GM15510 (cell line): Measurements from ENCODE around the gene TIMM22.

Experiments used
- POLR2A ChIP-seq: IDR thresholded peaks from 3 replicates; pipeline ENCODE4 v1.6.1; 2011; ENCODE audit warnings: borderline replicate concordance; ENCODE audit not compliant: insufficient read length; ENCODE audit errors: extremely low read depth

Gene TIMM22

DNA sequence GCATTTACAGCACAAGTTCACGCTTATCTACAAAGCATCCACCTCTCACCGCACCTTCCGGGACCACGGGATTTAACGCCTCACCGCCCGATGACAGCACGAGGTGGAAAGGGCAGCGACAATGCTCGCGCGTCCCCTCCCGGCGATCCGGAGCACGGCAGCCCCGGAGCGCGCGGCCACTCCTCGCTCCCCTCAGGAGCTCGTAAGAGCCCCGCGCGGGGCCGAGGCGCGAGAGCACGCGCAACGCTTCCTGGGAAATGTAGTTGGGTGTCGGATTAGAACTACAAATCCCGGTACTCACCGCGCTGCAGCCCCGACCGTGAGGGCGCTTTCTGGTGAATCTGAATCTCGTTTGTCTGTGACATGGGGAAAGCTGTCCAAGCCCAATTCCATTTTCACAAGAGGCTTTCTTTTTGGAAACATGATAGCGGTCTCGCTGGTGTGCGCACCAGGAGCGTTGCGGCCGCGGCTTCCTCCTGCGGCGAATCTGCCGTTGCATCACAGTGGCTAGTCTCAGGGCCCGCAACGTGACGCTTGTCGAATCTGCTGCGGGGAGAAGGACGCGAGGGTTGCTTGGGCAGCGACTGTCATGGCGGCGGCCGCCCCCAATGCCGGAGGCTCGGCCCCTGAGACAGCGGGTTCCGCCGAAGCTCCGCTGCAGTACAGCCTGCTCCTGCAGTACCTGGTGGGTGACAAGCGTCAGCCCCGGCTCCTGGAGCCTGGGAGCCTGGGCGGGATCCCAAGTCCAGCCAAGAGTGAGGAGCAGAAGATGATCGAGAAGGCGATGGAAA, at the start of gene TIMM22:
TSS of gene TIMM22 (plus strand) at position 576 of the 791 bp plus-strand sequence. CDS start at position 590, 14 bp downstream.
- peak; percentile 92 for TF ChIP-seq POLR2A

DNA sequence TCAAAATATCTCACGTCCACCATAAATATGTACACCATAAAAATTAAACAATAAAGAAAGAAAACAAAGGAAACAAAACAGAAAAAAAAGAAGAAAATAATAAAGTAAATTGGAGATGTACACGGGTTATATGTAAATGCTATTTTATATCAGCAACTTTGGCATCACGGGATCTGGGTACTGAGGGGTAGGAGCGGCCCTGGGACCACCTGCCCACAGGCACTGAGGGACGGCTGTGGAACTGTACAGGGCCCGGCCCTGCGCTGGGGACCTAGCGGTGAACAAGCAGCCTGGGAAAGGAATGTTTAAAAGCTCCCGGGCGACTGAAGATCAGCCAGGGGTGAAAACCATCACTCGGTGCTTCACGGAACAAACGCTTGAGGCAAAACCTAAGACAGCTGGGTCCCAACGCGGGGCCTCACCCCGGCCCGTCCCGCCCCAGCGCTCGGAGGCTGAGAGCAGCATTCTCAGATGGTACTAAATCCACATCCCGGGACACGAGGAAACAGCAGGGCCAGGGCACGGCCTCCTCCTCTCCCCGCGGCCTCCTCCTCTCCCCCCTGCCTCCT, 48.6 kb upstream of the TIMM22 start:
- no peak for TF ChIP-seq POLR2A

DNA sequence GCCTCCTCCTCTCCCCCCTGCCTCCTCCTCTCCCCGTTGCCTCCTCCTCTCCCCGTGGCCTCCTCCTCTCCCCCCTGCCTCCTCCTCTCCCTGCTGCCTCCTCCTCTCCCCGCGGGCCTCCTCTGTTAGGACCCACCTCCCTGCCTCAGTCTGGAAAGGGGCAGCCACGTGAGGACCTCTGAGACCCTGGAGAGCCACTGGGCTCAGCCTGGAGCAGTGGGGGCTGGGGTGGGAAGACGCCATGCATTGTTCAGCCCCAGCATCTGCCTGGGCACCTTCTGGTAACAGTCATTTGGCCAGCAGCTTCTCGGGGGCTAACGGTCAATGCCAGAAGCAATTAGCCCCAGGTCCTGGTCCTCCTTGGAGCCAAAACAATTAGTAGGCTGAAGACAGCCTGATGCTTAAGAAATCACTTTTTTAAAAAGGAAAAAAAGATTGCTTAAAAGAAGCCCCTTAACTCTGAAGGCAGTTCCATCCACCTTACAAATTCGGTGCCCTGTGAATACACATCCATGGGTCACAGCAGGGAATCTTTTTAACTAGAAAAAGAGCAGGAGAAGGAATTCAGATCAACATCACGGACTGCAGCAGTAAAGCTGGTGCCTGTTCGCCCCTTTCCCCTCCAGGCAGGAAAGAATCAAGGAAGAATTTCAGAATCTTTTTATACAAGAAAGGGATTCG, 47.2 kb upstream of the TIMM22 start:
- no peak for TF ChIP-seq POLR2A

DNA sequence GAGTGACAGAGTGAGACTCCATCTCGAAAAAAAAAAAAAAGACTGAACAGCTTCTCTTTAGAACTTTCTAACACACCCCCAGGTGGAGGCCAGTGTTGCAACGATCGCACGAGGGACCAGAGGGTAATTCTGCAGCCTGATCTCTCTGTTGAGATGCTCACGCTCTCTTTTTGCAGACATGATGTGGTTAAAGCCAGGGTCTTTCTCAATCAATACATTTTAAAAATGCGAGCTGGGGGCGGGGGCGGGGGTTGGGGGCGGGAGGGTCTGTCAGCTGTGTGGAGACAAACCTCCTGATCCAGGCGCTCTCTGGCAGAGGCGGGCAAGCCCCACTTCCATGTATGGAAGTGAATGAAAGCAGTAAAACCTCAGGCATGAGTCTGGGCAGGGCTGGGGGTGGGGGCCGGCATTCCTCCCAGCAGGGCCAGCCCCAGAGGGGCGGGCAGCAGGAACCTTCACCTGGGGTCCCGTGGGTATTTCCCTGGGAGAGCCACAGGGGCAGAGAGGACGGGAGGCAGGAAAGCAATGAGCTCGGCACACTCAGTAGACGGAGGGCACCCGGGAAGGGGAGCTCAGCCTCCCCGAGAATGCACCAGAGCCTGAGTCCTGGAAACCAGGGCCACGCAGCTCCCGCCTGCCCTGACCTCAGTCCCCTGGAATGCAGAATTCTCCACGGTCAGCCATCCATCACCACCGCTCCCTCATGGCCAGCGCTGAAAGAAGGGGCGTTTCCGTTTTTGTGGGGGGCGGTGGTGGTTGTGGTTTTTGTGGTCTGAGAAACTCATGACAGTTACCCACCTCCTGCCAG, 45.4 kb upstream of the TIMM22 start:
- no peak for TF ChIP-seq POLR2A

DNA sequence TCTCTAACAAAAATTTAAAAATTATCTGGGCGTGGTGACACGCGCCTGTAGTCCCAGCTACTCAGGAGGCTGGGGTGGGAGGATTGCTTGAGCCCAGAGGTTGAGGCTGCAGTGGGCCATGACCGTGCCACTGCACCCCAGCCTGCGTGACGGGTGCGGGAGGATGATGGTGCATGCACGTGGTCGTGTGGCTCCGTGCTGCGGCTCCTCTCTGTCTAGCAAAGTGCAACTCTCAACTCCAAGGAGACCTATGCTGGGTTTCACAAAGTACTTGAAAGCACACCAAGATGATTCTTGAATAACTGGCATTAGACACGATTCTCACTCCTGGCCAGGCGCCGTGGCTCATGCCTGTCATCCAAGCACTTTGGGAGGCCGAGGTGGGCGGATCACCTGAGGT, 43.2 kb upstream of the TIMM22 start:
- TF ChIP-seq POLR2A, result no peak

DNA sequence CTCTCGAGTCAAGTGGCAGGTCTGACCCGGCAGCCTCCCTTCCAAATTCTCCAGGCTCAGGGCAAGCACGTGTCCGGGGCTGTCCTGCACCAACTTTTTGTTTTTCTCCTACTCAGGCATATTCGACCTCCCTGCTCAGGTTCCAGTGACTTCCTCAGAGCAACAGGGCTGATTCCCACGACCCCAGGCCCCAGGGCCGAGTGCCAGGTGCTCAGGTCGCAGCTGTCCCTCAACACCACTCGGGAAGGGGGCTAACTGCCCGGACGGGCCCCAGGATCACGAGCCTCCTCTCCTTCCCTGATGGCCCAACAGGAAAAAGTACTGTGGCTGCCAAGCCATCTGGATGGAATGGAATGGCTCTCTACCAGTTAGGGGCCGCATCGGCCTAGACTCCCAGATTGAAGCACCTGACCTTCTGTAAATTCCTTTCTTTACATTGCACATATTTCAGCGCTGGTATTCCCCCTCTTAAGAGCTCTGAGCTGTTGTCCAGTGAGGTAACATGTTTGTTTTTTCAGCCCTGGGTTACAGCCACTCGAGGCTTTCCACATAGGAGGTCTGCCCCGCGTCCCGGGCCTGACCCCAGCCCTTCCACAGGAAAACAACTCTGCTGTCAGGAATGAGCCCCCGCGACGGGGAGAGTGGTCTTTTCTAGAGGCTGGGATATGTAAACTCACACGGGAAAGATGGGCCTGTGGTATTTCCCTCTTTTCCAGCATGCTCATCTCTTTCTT, 42.3 kb upstream of the TIMM22 start:
- no peak for TF ChIP-seq POLR2A

DNA sequence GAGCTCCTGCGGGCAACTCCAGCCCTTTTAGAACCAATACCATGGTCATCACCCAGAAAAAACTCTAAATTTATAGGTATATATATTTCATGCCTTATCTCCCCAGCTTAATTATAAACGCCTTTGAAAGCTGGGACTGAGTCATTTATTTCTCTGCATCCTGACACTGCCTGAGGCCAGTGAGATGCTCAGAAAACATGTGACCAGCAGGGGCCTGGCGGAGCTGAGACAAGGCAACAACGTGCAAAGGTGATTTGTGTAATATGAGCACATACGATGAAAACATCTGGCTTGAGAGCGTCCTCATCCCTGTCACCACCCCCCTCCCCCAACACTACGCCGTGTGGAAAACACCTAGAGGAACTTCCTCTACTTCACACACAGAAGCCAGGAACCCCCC, 40.0 kb upstream of the TIMM22 start:
- TF ChIP-seq POLR2A, result no peak

DNA sequence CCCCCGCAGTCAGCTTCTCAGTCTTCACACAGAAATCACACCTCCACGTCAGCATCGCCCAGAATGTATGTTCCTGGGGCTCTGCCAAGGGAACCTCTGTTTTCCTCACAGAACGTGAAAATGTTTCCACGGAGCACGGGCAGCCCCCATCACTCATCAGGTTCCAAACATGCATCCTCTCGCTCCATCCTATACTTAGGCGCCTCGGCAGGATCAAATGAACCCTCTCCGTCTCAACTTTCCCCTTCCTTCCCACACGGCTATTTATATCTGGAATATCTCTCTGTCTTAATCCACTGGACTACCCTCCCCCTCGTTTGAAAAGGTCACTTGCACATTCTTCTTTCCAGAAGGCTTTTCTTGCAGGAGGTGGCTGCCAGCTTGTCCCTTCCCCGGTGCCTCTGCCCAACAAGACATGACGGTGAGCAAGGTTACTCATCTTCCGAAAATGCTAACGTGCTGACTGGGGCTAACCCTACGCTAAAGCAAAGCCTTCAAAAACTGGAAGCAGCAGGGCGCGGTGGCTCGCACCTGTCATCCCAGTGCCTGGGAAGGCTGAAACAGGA, 39.0 kb upstream of the TIMM22 start:
- TF ChIP-seq POLR2A, result no peak

DNA sequence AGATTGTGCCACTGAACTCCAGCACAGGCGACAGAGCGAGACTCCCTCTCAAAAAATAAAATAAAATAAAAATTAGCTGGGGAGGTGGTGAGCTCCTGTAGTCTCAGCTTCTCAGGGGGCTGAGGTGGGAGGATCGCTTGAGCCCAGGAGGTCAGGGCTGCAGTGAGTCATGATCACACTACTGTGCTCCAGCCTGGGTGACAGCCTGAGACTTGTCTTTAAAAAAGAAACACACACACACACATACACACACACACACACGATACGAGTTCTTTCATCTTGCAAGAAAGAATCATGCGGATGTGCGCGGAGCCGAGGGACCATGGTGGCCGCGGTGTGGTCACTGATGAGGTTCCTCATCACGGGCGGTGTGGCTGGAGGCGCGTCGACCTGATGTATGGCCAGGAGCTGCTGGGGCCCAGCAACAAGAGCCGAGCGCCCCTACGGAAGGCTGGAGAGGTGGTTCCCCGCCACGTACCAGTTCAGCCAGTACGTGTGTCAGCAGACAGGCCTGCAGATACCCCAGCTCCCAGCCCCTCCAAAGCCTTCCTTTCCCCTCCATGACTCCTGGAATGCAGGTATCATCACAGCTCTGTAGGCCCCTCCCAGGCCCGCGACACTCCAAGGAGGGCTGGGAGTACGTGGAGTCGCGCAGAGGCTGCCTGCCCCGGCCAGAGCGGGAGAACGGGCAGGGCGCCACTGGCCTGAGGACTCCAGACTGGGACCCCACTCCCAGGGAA, 38.0 kb upstream of the TIMM22 start:
- TF ChIP-seq POLR2A, result no peak

DNA sequence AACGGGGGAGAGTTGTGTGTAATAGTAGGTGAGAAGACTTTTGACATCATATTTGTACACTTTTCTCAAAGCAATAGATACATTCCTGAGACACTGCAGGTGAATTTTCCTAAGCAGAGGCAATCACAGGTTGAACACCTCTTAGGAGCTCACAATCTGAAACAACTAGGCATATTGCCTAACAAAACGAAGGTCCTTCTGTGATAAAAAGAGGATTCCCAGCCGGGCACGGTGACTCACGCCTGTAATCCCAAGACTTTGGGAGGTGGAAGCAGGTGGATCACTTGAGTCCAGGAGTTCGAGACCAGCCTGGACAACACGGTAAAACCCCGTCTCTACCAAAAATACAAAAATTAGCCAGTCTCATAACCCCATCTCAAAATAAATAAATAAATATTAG, 34.8 kb upstream of the TIMM22 start:
- no peak for TF ChIP-seq POLR2A

DNA sequence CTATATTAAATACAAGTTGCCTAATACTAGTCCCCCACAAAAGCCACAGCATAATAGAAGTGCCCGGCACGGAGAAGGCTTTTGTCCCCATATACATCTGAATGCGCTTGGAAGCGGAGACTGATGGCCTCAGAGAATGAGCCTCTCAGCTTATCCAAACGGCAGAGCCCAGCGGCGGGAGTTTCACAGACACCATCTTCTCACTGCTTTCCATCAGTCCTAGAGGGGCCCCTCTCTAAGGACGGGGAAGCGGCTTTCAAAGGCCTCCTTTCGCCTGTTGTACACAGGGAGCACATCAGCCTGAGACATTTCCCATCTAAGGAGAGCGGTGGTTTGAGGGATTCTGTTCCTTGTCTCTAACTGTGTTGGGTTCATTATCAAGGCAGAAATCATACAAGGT, 34.3 kb upstream of the TIMM22 start:
- TF ChIP-seq POLR2A, result no peak

DNA sequence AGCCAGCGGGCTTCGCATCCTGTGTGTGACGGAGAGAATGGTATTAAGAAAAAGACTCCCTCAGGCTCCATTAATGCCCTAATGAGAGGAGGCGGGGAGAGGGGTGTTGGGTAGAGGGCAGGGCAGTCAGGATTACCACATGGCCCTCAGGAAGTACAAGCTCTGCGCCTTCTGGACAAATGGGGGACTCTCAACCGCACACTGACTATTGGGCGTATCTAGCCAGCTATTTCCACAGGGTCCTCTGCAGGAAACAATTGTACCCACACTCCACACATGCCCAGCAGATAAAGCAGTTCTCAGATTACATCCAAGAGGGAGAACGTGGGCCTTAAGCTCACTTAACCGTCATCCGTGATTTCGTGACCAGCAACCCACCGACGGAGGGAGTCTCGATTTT, 32.1 kb upstream of the TIMM22 start:
- TF ChIP-seq POLR2A, result no peak

DNA sequence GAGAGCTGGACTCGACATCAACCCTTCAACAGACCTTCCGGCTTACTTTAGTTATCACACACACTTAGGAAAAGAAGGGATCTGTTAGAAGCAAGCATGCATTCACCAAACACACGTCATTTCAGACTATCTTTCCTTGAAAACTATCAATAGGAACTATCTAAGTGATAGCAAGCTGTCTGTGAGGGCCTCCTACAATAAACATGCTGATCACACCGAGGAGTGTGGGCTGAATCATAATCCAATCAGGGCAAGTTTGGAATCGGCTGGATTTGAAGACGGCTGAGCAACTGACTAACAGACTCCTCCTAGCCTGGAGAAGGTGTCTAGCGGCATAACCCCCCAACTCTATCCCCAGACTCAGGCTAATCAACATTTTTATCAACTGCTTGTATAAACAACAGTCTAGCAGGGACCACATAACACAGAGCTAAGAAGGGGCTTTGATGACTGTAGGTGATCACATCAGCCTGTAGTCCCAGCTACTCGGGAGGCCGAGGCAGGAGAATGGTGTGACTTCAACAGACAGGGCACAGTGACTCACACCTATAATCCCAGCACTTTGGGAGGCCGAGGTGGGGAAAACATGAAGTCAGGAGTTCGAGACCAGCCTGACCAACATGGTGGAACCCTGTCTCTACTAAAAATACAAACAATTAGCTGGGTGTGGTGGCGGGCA, 31.5 kb upstream of the TIMM22 start:
- no peak for TF ChIP-seq POLR2A

DNA sequence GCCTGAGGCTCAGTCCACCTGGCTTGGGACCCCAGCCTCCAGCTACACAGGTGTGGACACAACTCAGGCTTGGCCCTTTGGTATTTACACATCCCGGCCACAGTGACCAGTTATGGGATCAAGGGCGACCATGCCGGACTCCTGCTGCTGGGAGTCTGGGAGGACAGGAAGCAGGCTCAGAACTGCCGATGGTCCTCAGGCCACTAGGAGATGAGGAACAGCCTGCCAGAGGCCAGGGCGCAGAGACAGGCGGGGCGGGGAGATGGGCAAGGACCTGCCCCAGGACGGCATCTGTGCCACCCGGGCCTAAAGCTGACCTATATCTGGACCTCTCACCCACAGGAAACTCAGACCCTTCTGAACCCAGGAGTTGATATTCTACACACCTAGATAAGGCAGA, 29.8 kb upstream of the TIMM22 start:
- no peak for TF ChIP-seq POLR2A
